ENCODE data around the gene PKIB. TPM values are rescaled to one million over a fixed set of nuclear protein-coding genes. Genes with fewer than 3 reads are reported as not detected.

PKIB gene
- total and polyA plus RNA-seq, 9 donors: 0.36 to 2.7 (median 0.98) TPM; not detected in 1

- 57 to 83% (median 71%) methylated on average over 1 of the region's 1 CpG for WGBS, 3 donors
- Histone ChIP-seq H3K27ac (no peak overlapping the region), H3K9me3 (no peaks in the 10 kb centered on the region), H3K27me3 (no peaks in the 10 kb centered on the region), H3K4me1 (ENCODE audit: insufficient read depth) (no peaks in the 10 kb centered on the region), H3K36me3 (no peaks in the 10 kb centered on the region), H3K4me3 (no peak overlapping the region)
- intact Hi-C loops (cut with DNase I): no loop called here
- no peak for DNase-seq
- TF ChIP-seq CTCF (IDR thresholded peaks at IDR 0.05) (no peak), POLR2A (IDR thresholded peaks at IDR 0.05) (no peak), EP300 (IDR thresholded peaks at IDR 0.05) (no peak)
Observed at GRCh38 chr6:122683989-122684651, 73.9 kb downstream of the PKIB start.

- Histone ChIP-seq H3K4me1 (ENCODE audit: insufficient read depth) (no peaks in the 10 kb centered on the region), H3K36me3 (no peaks in the 10 kb centered on the region), H3K9me3 (no peaks in the 10 kb centered on the region), H3K27me3 (no peaks in the 10 kb centered on the region), H3K4me3 (no peak overlapping the region), H3K27ac (no peak overlapping the region)
- intact Hi-C loops (cut with DNase I): no loop called here
- TF ChIP-seq CTCF (IDR thresholded peaks at IDR 0.05) (no peak), POLR2A (IDR thresholded peaks at IDR 0.05) (no peak), EP300 (IDR thresholded peaks at IDR 0.05) (no peak)
- 44 to 88% (median 70%) methylated on average over 3 of the region's 3 CpGs for WGBS, 3 donors
- DNase-seq: no peak
Observed at GRCh38 chr6:122692175-122692598, 82.0 kb downstream of the PKIB start.

- 66 to 78% (median 67%) methylated on average over 4 of the region's 4 CpGs for WGBS, 3 donors
- Histone ChIP-seq H3K36me3 (no peaks in the 10 kb centered on the region), H3K27ac (no peak overlapping the region), H3K4me3 (no peak overlapping the region), H3K4me1 (ENCODE audit: insufficient read depth) (no peaks in the 10 kb centered on the region), H3K9me3 (no peaks in the 10 kb centered on the region), H3K27me3 (no peaks in the 10 kb centered on the region)
- no peak for DNase-seq
- TF ChIP-seq POLR2A (IDR thresholded peaks at IDR 0.05): no peak
- no peak for TF ChIP-seq EP300 (IDR thresholded peaks at IDR 0.05)
- no peak for TF ChIP-seq CTCF (IDR thresholded peaks at IDR 0.05)
- intact Hi-C loops (cut with DNase I): no loop called here
Observed at GRCh38 chr6:122692807-122693580, 82.8 kb downstream of the PKIB start.

GRCh38 chr6:122694075-122694474 lies 83.9 kb downstream of the PKIB start:
- Histone ChIP-seq H3K36me3 (no peaks in the 10 kb centered on the region), H3K4me3 (no peak overlapping the region)
- TF ChIP-seq CTCF (IDR thresholded peaks at IDR 0.05) (no peak), EP300 (IDR thresholded peaks at IDR 0.05) (no peak), POLR2A (IDR thresholded peaks at IDR 0.05) (no peak)

More at GRCh38 chr6:122694075-122694474, 83.9 kb downstream of the PKIB start:
- 51 to 56% (median 52%) methylated on average over 1 of the region's 1 CpG for WGBS, 3 donors
- Histone ChIP-seq H3K4me1 (ENCODE audit: insufficient read depth) (no peaks in the 10 kb centered on the region), H3K27me3 (no peaks in the 10 kb centered on the region), H3K27ac (no peak overlapping the region), H3K9me3 (no peaks in the 10 kb centered on the region)
- DNase-seq: no peak
- intact Hi-C loops (cut with DNase I): no loop called here

Data from ovary (tissue), 9 donors.